PFSK-1 (cell line): ENCODE data around the gene GRB10. TPM values are rescaled to one million over a fixed set of nuclear protein-coding genes. Genes with fewer than 3 reads are reported as not detected.

Experiments used
- FOXP2 ChIP-seq: optimal IDR thresholded peaks from 2 replicates; pipeline ENCODE3; 2011; ENCODE audit warnings: borderline replicate concordance, control low read depth, inconsistent platforms; ENCODE audit not compliant: insufficient read depth; ENCODE audit errors: extremely low read length, extremely low read depth
- POLR2AphosphoS5 ChIP-seq: IDR thresholded peaks from 2 replicates; pipeline ENCODE4 v1.6.1; 2012; ENCODE audit warnings: low read depth, mild to moderate bottlenecking, control low read depth, low read length, moderate library complexity
- SIN3A ChIP-seq: IDR thresholded peaks from 2 replicates; pipeline ENCODE4 v1.6.1; 2012; ENCODE audit warnings: mild to moderate bottlenecking, low read length, moderate library complexity, borderline replicate concordance; ENCODE audit not compliant: insufficient read depth
- TAF1 ChIP-seq: IDR thresholded peaks from 2 replicates; pipeline ENCODE4 v1.6.1; 2012; ENCODE audit warnings: low read length, control low read depth, borderline replicate concordance; ENCODE audit not compliant: insufficient read depth
- polyA plus RNA-seq: library from polyadenylated mRNA; unstranded; fragments of >200 nt; gene quantifications from one replicate; pipeline ENCODE4 v1.2.1, GENCODE V29; 2012; ENCODE audit warnings: low read depth, missing spikeins; ENCODE audit not compliant: insufficient read length
- TF ChIP-seq, protein P1 (sequence below), 2 experiments: IDR thresholded peaks; 2 replicates each; pipeline versions ENCODE4 v1.6.1 to v1.8.0; 2011 to 2012; ENCODE audit warnings: low read depth in 2 of 2, low read length in 2 of 2, control low read depth in 1 of 2, inconsistent platforms in 1 of 2, mild to moderate bottlenecking in 1 of 2, moderate library complexity in 1 of 2; ENCODE audit not compliant: insufficient read depth in 1 of 2

The GRB10 gene
- polyA plus RNA-seq = 75.2 TPM

- TF ChIP-seq FOXP2 = no peak
- TF ChIP-seq POLR2AphosphoS5 = no peak
- TF ChIP-seq, protein P1, sequence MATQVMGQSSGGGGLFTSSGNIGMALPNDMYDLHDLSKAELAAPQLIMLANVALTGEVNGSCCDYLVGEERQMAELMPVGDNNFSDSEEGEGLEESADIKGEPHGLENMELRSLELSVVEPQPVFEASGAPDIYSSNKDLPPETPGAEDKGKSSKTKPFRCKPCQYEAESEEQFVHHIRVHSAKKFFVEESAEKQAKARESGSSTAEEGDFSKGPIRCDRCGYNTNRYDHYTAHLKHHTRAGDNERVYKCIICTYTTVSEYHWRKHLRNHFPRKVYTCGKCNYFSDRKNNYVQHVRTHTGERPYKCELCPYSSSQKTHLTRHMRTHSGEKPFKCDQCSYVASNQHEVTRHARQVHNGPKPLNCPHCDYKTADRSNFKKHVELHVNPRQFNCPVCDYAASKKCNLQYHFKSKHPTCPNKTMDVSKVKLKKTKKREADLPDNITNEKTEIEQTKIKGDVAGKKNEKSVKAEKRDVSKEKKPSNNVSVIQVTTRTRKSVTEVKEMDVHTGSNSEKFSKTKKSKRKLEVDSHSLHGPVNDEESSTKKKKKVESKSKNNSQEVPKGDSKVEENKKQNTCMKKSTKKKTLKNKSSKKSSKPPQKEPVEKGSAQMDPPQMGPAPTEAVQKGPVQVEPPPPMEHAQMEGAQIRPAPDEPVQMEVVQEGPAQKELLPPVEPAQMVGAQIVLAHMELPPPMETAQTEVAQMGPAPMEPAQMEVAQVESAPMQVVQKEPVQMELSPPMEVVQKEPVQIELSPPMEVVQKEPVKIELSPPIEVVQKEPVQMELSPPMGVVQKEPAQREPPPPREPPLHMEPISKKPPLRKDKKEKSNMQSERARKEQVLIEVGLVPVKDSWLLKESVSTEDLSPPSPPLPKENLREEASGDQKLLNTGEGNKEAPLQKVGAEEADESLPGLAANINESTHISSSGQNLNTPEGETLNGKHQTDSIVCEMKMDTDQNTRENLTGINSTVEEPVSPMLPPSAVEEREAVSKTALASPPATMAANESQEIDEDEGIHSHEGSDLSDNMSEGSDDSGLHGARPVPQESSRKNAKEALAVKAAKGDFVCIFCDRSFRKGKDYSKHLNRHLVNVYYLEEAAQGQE (IDR thresholded peaks at IDR 0.05; ENCODE audit: insufficient read depth in 1 of 2, low read depth in 2 of 2, low read length in 2 of 2) = peak; percentile 50 to 78; a peak in 3 of 4 replicates
- TF ChIP-seq SIN3A = no peak
These were observed at the start of gene GRB10 for GRCh38 chr7:50782375-50783208. GRB10 (minus strand) TSS chr7:50782896; CDS start chr7:50732322, 50,574 bp downstream.

DNA sequence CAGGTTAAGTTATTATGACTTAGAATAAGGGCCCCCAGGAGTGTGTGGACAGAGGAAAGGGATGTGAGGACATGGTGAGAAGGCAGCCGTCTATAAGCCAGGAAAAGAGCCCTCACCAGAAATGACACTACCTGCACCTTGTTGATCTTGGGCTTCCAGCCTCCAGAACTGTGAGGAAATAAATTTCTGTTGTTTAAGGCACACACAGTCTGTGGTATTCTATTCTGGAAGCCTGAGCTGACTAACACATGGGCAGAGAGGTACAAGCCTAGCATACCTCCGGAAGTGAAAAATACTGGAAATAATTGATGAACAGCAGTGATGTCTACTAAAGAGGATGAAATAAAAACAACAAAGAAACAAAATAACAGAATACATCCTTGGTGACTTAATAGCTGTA, 46.1 kb upstream of the GRB10 start:
- TF ChIP-seq TAF1 = no peak
- no peak for TF ChIP-seq POLR2AphosphoS5
- TF ChIP-seq, protein P1 (IDR thresholded peaks at IDR 0.05; ENCODE audit: insufficient read depth in 1 of 2, low read depth in 2 of 2, low read length in 2 of 2) = no peak
- TF ChIP-seq SIN3A = no peak
- no peak for TF ChIP-seq FOXP2

GRCh38 chr7:50828116-50828515, 45.4 kb upstream of the GRB10 start:
- TF ChIP-seq FOXP2 (no peak), SIN3A (no peak), TAF1 (no peak), POLR2AphosphoS5 (no peak)
- TF ChIP-seq, protein P1 (IDR thresholded peaks at IDR 0.05; ENCODE audit: insufficient read depth in 1 of 2, low read depth in 2 of 2, low read length in 2 of 2) = no peak

- TF ChIP-seq, protein P1 (IDR thresholded peaks at IDR 0.05; ENCODE audit: insufficient read depth in 1 of 2, low read depth in 2 of 2, low read length in 2 of 2) = no peak
- TF ChIP-seq FOXP2 (no peak), POLR2AphosphoS5 (no peak), TAF1 (no peak), SIN3A (no peak)
These were observed 44.6 kb upstream of the GRB10 start for GRCh38 chr7:50827281-50827680.
